Stimulated activated CD4-positive, alpha-beta T cell treated with anti-CD3 and anti-CD28 coated beads, TNF-alpha, amount 100 ng/mL, for 48 hours (primary cell): Measurements from ENCODE around the gene SPATA6.

Experiments
- DNase-seq, 3 donors: peaks; one replicate each; pipeline ENCODE4 v3.0.0-alpha.2; 2020; ENCODE audit warnings: low read depth in 3 of 3

Gene SPATA6

GRCh38 chr1:48251821-48252220, 220.2 kb downstream of the SPATA6 start:
- DNase-seq, result no peak

GRCh38 chr1:48251323-48251722, 220.7 kb downstream of the SPATA6 start:
- DNase-seq, result no peak

- DNase-seq, result no peak
These were observed 221.4 kb downstream of the SPATA6 start for GRCh38 chr1:48250572-48250971.

- DNase-seq, result no peak
These were observed 222.1 kb downstream of the SPATA6 start for GRCh38 chr1:48249868-48250267.

- no peak for DNase-seq
These were observed 223.6 kb downstream of the SPATA6 start for GRCh38 chr1:48248356-48248755.

GRCh38 chr1:48246727-48247126, 225.3 kb downstream of the SPATA6 start:
- DNase-seq, result no peak
